SU-DHL-6 (cell line): ENCODE measurements around the gene PLCL1.

Experiments
- EZH2phosphoT487 ChIP-seq: fragments of 200-600 bp; sonication (generic), shearing (Covaris generic); conservative IDR thresholded peaks from 2 replicates; pipeline ENCODE4 v1.6.1; 2018; ENCODE audit warnings: mild to moderate bottlenecking, antibody characterized with exemption, low read length, moderate library complexity, mixed read lengths
- TF ChIP-seq, protein P1 (sequence below): fragments of 200-600 bp; sonication (generic); IDR thresholded peaks from one replicate; pipeline ENCODE4 v1.5.1; 2017; ENCODE audit warnings: antibody characterized with exemption, mild to moderate bottlenecking, low read length, moderate library complexity; ENCODE audit not compliant: insufficient read depth, poor library complexity, severe bottlenecking

DNA sequence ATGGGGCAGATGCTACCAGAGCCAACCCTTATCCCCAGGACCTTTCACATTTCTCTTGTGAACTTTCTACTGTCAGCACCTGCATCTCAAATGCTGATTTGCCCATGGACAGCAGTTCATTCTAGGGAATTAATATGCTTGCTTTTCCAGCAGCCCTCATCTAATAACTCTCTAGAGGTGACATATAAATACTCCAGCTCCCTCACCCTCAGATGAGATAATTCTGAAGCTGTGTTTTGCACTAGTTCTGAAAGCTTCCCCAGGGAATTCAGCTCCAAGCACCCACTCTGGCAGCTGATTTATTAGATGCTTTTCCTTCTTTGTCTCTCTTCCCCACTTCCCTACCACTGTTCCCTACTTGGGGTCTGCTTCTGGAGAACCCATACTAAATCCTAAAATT is 62.1 kb downstream of the PLCL1 start:
- TF ChIP-seq, protein P1, sequence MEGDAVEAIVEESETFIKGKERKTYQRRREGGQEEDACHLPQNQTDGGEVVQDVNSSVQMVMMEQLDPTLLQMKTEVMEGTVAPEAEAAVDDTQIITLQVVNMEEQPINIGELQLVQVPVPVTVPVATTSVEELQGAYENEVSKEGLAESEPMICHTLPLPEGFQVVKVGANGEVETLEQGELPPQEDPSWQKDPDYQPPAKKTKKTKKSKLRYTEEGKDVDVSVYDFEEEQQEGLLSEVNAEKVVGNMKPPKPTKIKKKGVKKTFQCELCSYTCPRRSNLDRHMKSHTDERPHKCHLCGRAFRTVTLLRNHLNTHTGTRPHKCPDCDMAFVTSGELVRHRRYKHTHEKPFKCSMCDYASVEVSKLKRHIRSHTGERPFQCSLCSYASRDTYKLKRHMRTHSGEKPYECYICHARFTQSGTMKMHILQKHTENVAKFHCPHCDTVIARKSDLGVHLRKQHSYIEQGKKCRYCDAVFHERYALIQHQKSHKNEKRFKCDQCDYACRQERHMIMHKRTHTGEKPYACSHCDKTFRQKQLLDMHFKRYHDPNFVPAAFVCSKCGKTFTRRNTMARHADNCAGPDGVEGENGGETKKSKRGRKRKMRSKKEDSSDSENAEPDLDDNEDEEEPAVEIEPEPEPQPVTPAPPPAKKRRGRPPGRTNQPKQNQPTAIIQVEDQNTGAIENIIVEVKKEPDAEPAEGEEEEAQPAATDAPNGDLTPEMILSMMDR, result no peak
- no peak for TF ChIP-seq EZH2phosphoT487
